NCI-H446 treated with DMSO at 0.1 percent for 48 hours (cell line): ENCODE results near the gene ANK3.

ENCODE experiments used
- DNase-seq: peaks from one replicate; lab custom pipeline; 2025; lab: John Stamatoyannopoulos, UW

The ANK3 gene

GRCh38 chr10:60139290-60139689 is 250.4 kb downstream of the ANK3 start:
- DNase-seq = no peak

GRCh38 chr10:60138842-60139241 is 250.8 kb downstream of the ANK3 start:
- DNase-seq = no peak

DNA sequence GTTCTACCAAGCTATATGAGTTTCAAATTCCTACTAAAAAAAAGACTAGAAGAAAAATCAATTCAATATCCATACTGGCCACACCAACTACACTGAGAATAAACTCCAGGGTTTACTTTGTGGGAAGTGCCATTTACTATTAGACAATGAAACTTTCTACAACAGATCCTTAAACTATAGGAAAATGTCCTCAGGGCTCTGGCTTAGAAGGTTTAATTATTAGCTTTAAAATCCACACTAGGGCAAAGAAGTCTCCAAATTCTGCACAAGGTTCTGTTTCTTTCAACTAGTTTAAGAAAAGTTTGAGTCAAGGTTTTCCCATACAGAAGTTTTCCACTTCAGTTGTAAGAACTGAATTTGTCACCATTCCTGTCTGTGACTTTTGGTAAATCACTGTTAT is 251.6 kb downstream of the ANK3 start:
- DNase-seq = no peak

GRCh38 chr10:60137292-60137992 is 252.2 kb downstream of the ANK3 start:
- no peak for DNase-seq

- no peak for DNase-seq
Measured at GRCh38 chr10:60135020-60135419, 254.7 kb downstream of the ANK3 start.

DNA sequence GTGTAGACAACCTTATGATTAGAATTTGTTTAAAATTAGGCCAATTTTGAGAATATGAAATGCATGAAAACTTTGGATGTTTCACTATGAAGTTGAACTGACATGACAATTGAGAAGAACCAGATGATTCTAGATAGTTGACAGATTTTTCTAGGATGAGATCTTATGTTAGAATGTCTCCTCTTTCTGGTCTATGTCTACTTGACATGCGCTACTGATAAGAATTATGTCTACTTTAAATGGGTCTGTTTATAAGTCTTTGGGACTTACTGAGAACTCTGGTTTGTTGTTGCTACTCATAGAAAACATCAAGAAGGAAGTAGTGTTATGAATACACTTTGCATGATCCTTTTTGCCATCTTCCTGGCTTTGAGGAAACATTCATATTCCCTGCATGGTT is 255.1 kb downstream of the ANK3 start:
- DNase-seq = no peak

DNA sequence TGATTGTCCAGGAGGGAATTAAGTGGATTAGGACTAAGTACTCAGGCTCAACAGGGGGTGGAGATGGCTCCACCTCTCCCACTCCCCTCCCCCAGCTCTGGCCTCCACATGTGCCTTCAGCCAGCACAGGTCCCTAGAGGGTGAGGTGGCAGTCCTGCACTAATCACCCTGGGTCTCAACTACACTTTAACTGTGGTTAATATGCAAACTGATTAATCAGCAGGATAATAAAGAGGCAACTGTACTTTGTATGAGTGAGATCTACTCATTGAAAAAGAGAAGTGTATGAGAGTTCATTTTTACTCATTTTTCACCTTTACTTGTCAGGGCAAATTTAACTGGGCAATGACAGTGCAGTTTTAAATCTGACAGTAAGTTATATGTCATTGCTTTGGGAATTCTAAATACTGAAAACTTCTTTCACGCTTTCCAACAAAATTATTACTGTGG is 259.5 kb downstream of the ANK3 start:
- no peak for DNase-seq

DNA sequence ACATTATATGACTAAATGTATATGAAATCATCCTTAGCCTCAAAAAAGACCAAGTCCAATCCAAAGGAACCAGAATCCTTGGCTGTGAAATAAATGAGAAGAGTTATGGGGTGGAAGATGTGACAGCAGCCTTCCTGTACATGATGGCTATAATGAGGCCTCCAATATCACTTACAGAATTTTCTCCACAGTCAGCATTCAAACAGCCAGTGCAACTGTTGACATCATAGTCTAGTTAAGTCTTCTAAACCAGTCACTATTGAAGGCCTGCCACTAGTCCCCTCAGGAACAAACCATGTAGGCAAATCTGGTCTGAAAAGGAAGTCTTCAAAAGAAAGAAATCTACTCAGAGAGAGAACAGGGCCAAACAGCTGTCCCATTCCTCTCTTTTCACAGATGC is 263.8 kb downstream of the ANK3 start:
- DNase-seq = no peak

DNA sequence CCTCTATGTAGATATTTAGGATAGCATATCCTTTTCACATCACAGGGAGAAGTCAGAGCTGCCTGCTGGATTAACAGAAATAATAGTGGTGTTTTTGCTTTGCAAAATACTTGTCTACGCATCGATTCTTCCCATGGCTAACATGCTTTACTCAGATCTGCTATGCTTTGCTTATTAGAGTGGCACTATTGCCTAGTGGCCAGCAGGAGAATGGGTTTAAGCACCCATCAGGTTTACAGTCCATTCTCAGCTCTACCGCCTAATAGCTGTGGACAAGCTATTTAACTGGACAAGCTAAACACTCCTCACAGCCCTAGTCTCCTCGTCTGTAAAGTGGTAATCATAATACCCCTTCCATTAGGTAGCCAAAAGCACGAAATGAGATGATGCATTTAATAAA is 265.1 kb downstream of the ANK3 start:
- no peak for DNase-seq

- no peak for DNase-seq
Measured at GRCh38 chr10:60123668-60124067, 266.0 kb downstream of the ANK3 start.

GRCh38 chr10:60123172-60123571 is 266.5 kb downstream of the ANK3 start:
- DNase-seq = no peak

DNA sequence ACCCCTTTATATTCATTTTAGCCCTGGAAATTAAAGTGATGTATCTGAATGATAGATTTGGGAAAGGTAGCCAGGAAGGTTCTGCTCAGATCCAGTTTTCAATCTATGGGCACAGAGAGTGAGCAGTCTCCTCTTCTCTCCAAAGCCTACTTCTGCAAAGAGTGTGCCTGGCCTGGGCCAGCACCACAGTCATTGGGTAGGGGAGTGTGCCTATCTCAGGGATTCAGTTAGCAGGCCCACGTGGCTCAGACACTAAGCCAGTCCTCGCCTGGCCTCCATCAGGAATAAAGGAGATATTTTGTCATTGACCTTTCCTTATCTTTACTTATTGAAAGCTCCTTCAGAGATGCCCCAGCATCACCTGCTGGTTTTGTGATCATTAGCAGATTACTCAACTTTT is 267.5 kb downstream of the ANK3 start:
- no peak for DNase-seq

DNA sequence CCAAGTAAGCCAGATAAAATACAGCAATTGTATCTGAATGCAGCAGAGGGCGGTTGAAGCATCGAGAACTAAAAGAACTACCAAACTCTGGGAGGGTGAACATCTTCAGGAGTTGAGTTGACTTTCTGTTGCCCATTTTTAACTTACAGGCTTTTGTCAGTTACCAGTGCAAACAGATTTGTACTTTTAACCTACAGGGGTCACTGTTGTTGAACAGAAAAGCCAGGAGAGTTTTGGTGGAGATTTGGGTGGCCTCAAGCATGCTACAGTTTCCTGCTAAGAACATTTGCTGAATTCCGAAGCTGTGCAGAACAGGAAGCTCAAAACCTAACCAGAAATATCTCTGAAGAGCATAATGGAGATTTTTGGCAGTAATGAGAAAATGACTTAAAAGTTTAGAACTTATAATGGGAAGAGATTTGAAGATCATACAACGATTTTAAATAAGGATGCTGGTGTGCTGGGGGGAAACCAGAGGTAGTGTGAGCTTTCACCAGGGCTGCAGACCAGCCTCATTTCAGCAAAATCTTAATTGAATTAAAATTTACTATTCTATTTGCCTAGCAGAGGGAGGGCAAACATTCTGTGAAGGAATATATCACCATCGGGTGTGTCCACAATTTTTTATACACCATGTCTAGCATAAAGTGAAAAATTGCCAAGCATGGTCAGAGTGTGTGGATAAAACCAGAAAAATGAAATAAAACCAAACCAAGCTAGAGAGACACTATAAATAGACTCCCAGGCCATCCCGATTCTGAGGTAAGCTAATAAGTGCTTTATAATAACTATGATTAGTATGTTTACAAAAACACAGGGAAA is 274.7 kb downstream of the ANK3 start:
- no peak for DNase-seq

DNA sequence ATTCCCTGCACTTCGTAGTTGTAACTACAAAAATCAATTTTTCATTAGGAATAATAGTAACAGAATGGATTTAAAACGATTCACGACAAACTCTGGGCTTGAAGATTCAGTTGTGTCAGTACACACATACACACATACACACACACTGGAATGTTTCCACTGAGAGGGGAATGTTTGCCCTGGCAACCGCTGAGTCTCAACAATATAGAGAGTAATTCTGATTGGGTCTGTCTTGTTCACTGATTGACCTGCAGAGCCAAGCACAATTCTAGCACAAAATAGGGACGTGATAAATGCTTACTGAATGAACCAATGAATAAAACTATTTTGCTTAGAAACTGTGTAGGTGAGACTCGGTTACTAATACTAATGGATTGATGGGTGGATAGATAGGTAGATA is 278.9 kb downstream of the ANK3 start:
- no peak for DNase-seq

GRCh38 chr10:60107308-60107976 is 282.2 kb downstream of the ANK3 start:
- no peak for DNase-seq

GRCh38 chr10:60105295-60105695 is 284.4 kb downstream of the ANK3 start:
- DNase-seq = no peak

GRCh38 chr10:60101821-60102220 is 287.9 kb downstream of the ANK3 start:
- no peak for DNase-seq

- peak; percentile 19 for DNase-seq
Measured at GRCh38 chr10:60099998-60100747, 289.5 kb downstream of the ANK3 start.

- no peak for DNase-seq
Measured at GRCh38 chr10:60098677-60099601, 290.7 kb downstream of the ANK3 start.

DNA sequence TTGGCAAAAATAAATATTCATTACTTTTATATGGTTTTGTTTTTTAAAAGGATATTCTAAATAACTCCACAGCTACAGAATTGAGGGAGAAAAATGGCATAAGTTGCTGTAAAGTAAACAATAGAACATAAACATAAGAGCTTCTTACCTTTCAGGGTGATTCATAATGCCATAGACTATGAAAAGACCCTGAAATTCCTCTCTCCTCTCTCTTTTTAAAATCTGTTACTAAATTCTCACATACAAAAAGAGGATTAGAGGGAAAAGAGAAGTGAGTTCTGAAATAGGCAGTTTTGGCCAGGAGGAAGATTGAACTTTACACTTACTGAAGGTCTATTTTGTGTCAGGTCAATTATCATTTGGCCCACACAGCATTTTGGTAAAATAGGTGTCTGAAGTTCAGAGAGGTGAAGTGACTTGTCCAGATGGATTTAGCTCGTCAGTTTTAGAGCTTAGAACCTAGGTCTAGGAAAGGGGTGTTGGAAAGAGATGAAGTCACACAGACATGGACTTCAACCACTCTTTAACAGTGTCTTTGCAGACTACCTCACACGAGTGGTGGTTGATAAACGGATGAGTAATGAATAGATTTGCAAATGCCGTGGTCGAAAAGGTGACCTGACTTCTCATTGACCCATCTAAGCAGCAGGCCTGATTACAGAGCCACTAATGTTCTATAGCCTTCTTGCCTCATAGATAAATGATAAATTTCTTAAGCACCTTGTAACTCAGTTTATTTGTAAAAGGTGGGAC is 292.7 kb downstream of the ANK3 start:
- DNase-seq = no peak
